HepG2 (cell line): ENCODE measurements around the gene SORD. TPM values are rescaled to one million over a fixed set of nuclear protein-coding genes. Genes with fewer than 3 reads are reported as not detected.
A peak's percentile ranks its signal among the peaks of the same experiment; 100 is the strongest.

ENCODE experiments used
- AGO1 ChIP-seq: fragments of 200-400 bp; formaldehyde crosslinking; IDR thresholded peaks from 2 replicates; pipeline ENCODE4 v1.6.1; 2017; ENCODE audit warnings: mild to moderate bottlenecking, low read depth, low read length, moderate library complexity; ENCODE audit not compliant: poor library complexity, severe bottlenecking
- CREB3 ChIP-seq: sonication (generic); formaldehyde crosslinking; IDR thresholded peaks from 2 replicates; pipeline ENCODE4 v1.5.0; 2020; ENCODE audit warnings: missing genetic modification reagents
- E2F5 ChIP-seq: sonication (generic); formaldehyde crosslinking; conservative IDR thresholded peaks from 2 replicates; pipeline ENCODE4 v1.4.0; 2020; ENCODE audit warnings: missing genetic modification reagents
- HNRNPH1 ChIP-seq: fragments of 200-400 bp; formaldehyde crosslinking; optimal IDR thresholded peaks from 2 replicates; pipeline ENCODE3; 2017; ENCODE audit warnings: mild to moderate bottlenecking, low read depth, low read length
- JARID2 ChIP-seq: sonication (generic); formaldehyde crosslinking; IDR thresholded peaks from 2 replicates; pipeline ENCODE4 v1.8.1; 2023; ENCODE audit warnings: missing genetic modification reagents, inconsistent platforms; ENCODE audit not compliant: insufficient replicate concordance
- MLXIP ChIP-seq: sonication (generic); formaldehyde crosslinking; IDR thresholded peaks from 2 replicates; pipeline ENCODE4 v1.9.0; 2021; ENCODE audit warnings: missing genetic modification reagents, borderline replicate concordance
- MXD4 ChIP-seq: IDR thresholded peaks from 2 replicates; pipeline ENCODE4 v1.6.1; 2016; ENCODE audit warnings: mild to moderate bottlenecking, missing biosample characterization, missing genetic modification reagents
- MXI1 ChIP-seq: IDR thresholded peaks from 3 replicates; pipeline ENCODE4 v1.6.1; 2012; ENCODE audit warnings: low read depth, low read length, inconsistent platforms, borderline replicate concordance
- NFKBIZ ChIP-seq: IDR thresholded peaks from 2 replicates; pipeline ENCODE4 v1.6.1; 2018; ENCODE audit warnings: missing genetic modification reagents, missing compliant biosample characterization
- PHF20 ChIP-seq: sonication (generic); formaldehyde crosslinking; IDR thresholded peaks from 2 replicates; pipeline ENCODE4 v1.5.0; 2020; ENCODE audit warnings: mild to moderate bottlenecking, missing genetic modification reagents
- POGK ChIP-seq: sonication (generic); formaldehyde crosslinking; conservative IDR thresholded peaks from 2 replicates; pipeline ENCODE4 v1.8.0; 2022; ENCODE audit warnings: mild to moderate bottlenecking, moderate library complexity, missing genetic modification reagents
- REXO4 ChIP-seq: sonication (generic); formaldehyde crosslinking; IDR thresholded peaks from 2 replicates; pipeline ENCODE4 v1.8.0; 2022; ENCODE audit warnings: missing genetic modification reagents, mild to moderate bottlenecking, borderline replicate concordance
- SMAD9 ChIP-seq: sonication (generic); formaldehyde crosslinking; IDR thresholded peaks from 2 replicates; pipeline ENCODE4 v1.5.1; 2020; ENCODE audit warnings: mild to moderate bottlenecking, missing genetic modification reagents
- SP4 ChIP-seq: sonication (generic); formaldehyde crosslinking; IDR thresholded peaks from 2 replicates; pipeline ENCODE4 v1.8.1; 2023; ENCODE audit warnings: mild to moderate bottlenecking, missing genetic modification reagents
- TRIM24 ChIP-seq: sonication (generic); formaldehyde crosslinking; IDR thresholded peaks from 2 replicates; pipeline ENCODE4 v1.8.0; 2022; ENCODE audit warnings: mild to moderate bottlenecking, missing genetic modification reagents
- XRCC5 ChIP-seq: fragments of 200-400 bp; formaldehyde crosslinking; optimal IDR thresholded peaks from 2 replicates; pipeline ENCODE3; 2017; ENCODE audit warnings: mild to moderate bottlenecking, low read length
- ZNF143 ChIP-seq: sonication (generic); formaldehyde crosslinking; IDR thresholded peaks from 2 replicates; pipeline ENCODE4 v1.4.0; 2020; ENCODE audit warnings: missing genetic modification reagents
- ZNF280B ChIP-seq: sonication (generic); formaldehyde crosslinking; IDR thresholded peaks from 2 replicates; pipeline ENCODE4 v1.5.0; 2020; ENCODE audit warnings: missing genetic modification reagents, mild to moderate bottlenecking, borderline replicate concordance
- ZNF33A ChIP-seq: sonication (generic); formaldehyde crosslinking; IDR thresholded peaks from 2 replicates; pipeline ENCODE4 v1.5.1; 2020; ENCODE audit warnings: missing genetic modification reagents, mild to moderate bottlenecking, moderate library complexity, borderline replicate concordance
- ZNF841 ChIP-seq: sonication (generic); formaldehyde crosslinking; IDR thresholded peaks from 2 replicates; pipeline ENCODE4 v1.8.1; 2023; ENCODE audit warnings: missing genetic modification reagents, borderline replicate concordance
- ZSCAN25 ChIP-seq: sonication (generic); formaldehyde crosslinking; IDR thresholded peaks from 2 replicates; pipeline ENCODE4 v1.8.0; 2022; ENCODE audit warnings: mild to moderate bottlenecking, missing genetic modification reagents
- polyA plus RNA-seq, 8 experiments: library from polyadenylated mRNA; depleted of rRNA in 3 of 8; stranded (reverse) in 7 of 8; unstranded in 1 of 8; fragments of >200 nt; fragmentation: Illumina TruSeq in 4 of 8; extraction: Trizol in 4 of 8; gene quantifications; 2 replicates each; pipeline versions ENCODE4 v1.2.1 to v1.2.3, GENCODE V29; 2011 to 2016; ENCODE audit warnings: low read depth in 4 of 8, missing spikeins in 1 of 8, mixed read lengths in 1 of 8; ENCODE audit not compliant: insufficient read depth in 1 of 8
- total RNA-seq, 5 experiments: library from RNA; depleted of rRNA; stranded (reverse); fragments of >200 nt; fragmentation: Illumina TruSeq; extraction: Trizol; gene quantifications; 2 replicates each; pipeline ENCODE4 v1.2.3, GENCODE V29; 2016; ENCODE audit warnings: low read depth in 1 of 5

Gene SORD
- total and polyA plus RNA-seq, 2 of the 13 experiments (the other 11 are each of a cell fraction or from before 2014, with no cell fraction given): 59.1 to 95.3 TPM

GRCh38 chr15:45022871-45023658 is at the start of gene SORD (continued):
- TF ChIP-seq MXD4 (CRISPR knock-in tag) (no peak), MXI1 (no peak; the same call in 2 of the 3 replicates), MLXIP (no peak), XRCC5 (no peak), ZNF280B (CRISPR knock-in tag) (peak; percentile 91), AGO1 (no peak), NFKBIZ (CRISPR knock-in tag) (peak; percentile 37; the same call in 1 of the 2 replicates), HNRNPH1 (no peak), ZNF33A (no peak), TRIM24 (no peak), POGK (CRISPR knock-in tag) (0 out of 2 replicates have a peak, but pooled peaks have one; percentile 41), SP4 (CRISPR knock-in tag) (peak; percentile 82), ZNF841 (CRISPR knock-in tag) (no peak), REXO4 (CRISPR knock-in tag) (no peak), ZSCAN25 (peak; percentile 67; the same call in 1 of the 2 replicates), ZNF143 (CRISPR knock-in tag) (no peak), SMAD9 (peak; percentile 59; the same call in 1 of the 2 replicates), JARID2 (CRISPR knock-in tag) (no peak), PHF20 (peak; percentile 54), E2F5 (CRISPR knock-in tag) (no peak), CREB3 (CRISPR knock-in tag) (0 out of 2 replicates have a peak, but pooled peaks have one; percentile 68)
